Measurements from ENCODE around the gene PPP2CA.

GRCh38 chr5:134223406-134224248 is 2.2 kb downstream of the PPP2CA start:
- TF ChIP-seq CTCF (IDR thresholded peaks at IDR 0.05): no peak
- no peak for TF ChIP-seq POLR2A (IDR thresholded peaks at IDR 0.05)
